Stimulated activated CD8-positive, alpha-beta memory T cell treated with anti-CD3 and anti-CD28 coated beads, Interleukin-15, amount 100 ng/mL, for 24 hours (primary cell): ENCODE measurements around the gene SH3RF3.
"Not testable (repeated sequence)": the region's sequence is repeated elsewhere in the genome, so short reads cannot be mapped to it uniquely, and the experiment has no call there.

ENCODE experiments used
- DNase-seq: peaks from one replicate; pipeline ENCODE4 v3.0.0-alpha.2; 2020; ENCODE audit warnings: low read depth

SH3RF3 gene

GRCh38 chr2:109128616-109129355, at the start of gene SH3RF3:
SH3RF3 (plus strand) TSS chr2:109129205.
- no peak for DNase-seq

- DNase-seq: no peak
These were observed 49.4 kb upstream of the SH3RF3 start for GRCh38 chr2:109079590-109079989.

GRCh38 chr2:109080109-109080508, 48.9 kb upstream of the SH3RF3 start:
- no peak for DNase-seq

GRCh38 chr2:109080757-109081156, 48.2 kb upstream of the SH3RF3 start:
- no peak for DNase-seq

GRCh38 chr2:109081374-109081773, 47.6 kb upstream of the SH3RF3 start:
- no peak for DNase-seq

- no peak for DNase-seq
These were observed 45.2 kb upstream of the SH3RF3 start for GRCh38 chr2:109083771-109084170.

- DNase-seq: no peak
These were observed 44.7 kb upstream of the SH3RF3 start for GRCh38 chr2:109084341-109084740.

- no peak for DNase-seq
These were observed 42.9 kb upstream of the SH3RF3 start for GRCh38 chr2:109085912-109086742.

GRCh38 chr2:109086743-109087020, 42.3 kb upstream of the SH3RF3 start:
- no peak for DNase-seq

GRCh38 chr2:109087055-109087663, 41.8 kb upstream of the SH3RF3 start:
- no peak for DNase-seq

- DNase-seq: no peak
These were observed 39.3 kb upstream of the SH3RF3 start for GRCh38 chr2:109089602-109090300.

GRCh38 chr2:109091526-109091925, 37.5 kb upstream of the SH3RF3 start:
- no peak for DNase-seq

- no peak for DNase-seq
These were observed 34.9 kb upstream of the SH3RF3 start for GRCh38 chr2:109094144-109094543.

- no peak for DNase-seq
These were observed 30.6 kb upstream of the SH3RF3 start for GRCh38 chr2:109098251-109098920.

GRCh38 chr2:109098921-109099273, 30.1 kb upstream of the SH3RF3 start:
- DNase-seq: no peak

GRCh38 chr2:109102588-109103233, 26.3 kb upstream of the SH3RF3 start:
- DNase-seq: no peak

- DNase-seq: no peak
These were observed 23.9 kb upstream of the SH3RF3 start for GRCh38 chr2:109105113-109105512.

GRCh38 chr2:109108740-109109139, 20.3 kb upstream of the SH3RF3 start:
- no peak for DNase-seq

- no peak for DNase-seq
These were observed 19.7 kb upstream of the SH3RF3 start for GRCh38 chr2:109109342-109109741.

GRCh38 chr2:109110170-109110569, 18.8 kb upstream of the SH3RF3 start:
- DNase-seq: no peak

- not testable (repeated sequence) for DNase-seq
These were observed 11.8 kb upstream of the SH3RF3 start for GRCh38 chr2:109117181-109117580.

- no peak for DNase-seq
These were observed 11.2 kb upstream of the SH3RF3 start for GRCh38 chr2:109117780-109118179.
